HPDE6-E6E7 (cell line): ENCODE results near the gene NAT9.

Source experiments
- DNase-seq: peaks from one replicate; pipeline ENCODE4 v3.0.0; 2011; ENCODE audit warnings: missing footprints; ENCODE audit errors: extremely low spot score

NAT9 gene

DNA sequence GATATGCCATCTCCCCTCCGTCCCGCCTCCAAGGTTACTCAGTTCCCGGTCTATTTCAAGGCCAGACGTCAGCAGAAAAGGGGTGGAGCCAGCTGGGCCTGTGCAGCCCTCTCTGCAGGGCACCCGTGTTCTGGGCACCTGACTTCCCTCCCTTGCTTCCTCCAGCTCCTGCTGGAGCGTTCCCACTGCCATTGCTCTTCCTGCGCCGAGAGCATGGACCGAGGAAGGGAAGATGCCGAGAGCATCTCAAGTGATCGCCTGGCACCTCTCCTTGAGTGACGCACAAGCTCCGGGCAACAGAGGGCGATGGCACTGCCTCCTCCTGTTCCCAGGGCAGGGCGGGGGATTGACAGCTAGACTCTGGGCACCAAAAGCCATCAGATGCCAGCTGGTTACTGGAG is 29.4 kb upstream of the NAT9 start:
- DNase-seq: no peak

DNA sequence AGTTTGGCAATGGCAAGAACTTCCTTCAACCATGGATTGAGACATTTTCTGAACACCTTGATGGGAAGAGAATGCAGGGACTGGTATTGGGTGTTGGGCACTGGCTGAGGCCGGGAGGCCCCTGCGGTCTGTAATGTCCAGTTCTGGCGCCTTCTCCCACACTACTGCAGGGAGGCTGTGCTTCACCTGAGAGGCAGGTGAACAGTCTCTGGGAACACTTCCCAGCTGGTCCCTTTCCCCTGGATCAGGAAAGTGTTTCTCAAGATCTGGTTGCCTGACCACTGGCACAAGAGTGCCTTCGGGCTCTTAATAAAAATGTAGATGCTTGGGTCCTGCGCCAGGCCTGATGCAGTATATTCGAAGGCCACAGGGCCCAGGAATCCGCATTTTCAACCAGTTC is 28.5 kb upstream of the NAT9 start:
- no peak for DNase-seq

DNA sequence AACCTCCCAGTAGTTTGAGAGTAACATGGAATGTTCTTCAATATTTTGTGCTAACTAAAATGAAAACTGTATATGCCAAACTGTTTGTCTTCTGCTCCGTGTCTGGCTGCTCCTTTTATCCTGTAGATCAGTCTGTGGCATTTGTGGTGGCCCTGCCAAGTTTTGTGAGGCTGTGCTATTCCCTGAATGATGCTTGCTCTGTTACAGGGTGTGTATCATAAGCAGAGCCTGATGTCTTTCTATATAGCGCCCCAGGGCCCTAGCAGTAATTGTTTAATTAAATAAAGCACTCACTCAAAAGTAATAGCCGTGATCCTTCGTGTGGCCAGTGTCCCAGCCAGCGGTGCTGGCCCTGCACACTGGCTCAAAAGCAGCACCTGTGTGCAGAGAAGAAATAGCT is 27.8 kb upstream of the NAT9 start:
- no peak for DNase-seq

DNA sequence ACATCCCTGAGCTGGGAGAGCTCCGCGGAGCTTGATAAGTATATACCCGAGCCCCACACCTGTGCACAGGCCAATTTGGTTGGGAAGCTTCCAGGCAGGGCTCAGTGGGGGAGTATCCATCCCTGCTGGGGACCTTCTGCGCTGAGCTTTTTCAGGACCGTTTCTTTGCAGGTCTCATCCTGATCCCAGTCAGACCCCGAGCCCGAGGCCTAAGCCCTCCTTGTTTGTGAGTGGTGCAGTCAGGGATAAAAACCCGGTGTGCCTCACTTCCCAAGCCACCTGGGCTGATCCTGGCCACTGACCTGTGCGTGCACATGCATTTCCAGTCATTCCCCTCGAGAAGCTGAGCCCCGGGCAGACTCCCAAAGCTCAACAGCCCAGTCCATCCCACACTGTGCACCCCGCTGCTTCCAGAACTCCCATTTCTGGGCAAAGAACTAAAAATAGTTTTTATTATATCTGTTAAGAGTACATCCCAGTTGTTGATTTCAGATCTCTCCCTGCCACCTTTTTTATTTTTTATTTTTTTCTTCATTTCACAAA is 27.3 kb upstream of the NAT9 start:
- no peak for DNase-seq

DNA sequence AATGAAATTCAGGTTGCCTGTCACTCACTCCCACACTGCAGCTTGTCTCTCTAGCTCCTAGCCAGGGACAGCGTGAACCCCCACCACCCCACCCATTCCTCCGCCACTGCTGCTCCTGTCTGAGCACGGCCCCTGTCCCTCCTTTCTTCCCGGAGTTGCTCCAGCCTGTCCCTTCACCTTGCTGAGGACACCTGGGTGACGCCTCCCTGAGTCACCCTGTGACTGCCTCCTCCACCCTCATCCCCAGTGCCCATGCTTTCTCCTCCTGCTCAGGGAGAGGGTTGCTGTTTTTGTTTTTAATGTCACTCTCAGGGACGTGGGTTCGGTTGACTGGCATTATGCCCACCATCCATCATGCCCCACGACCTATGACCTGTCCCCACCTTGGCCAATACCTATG is 25.8 kb upstream of the NAT9 start:
- peak; percentile 40 for DNase-seq

DNA sequence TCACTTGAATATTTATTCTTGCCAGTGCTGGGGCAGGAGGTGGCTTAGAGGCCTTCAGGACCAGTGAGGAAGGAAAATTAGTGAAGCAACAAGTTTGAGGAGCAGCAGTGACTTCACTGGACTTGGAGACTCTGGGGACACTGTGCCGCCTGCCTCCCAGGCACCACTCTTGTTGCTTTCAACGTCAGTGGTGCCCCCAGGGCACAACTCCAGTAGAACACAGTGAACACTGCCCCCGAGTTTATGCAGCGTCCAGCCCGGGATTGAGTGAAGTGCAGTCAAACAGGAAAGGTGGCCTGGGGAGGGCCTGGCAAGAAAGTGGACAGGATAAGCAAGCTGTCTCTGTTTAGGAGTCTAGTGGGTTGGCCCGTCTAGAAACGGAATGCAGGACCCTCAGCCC is 24.4 kb upstream of the NAT9 start:
- no peak for DNase-seq

DNA sequence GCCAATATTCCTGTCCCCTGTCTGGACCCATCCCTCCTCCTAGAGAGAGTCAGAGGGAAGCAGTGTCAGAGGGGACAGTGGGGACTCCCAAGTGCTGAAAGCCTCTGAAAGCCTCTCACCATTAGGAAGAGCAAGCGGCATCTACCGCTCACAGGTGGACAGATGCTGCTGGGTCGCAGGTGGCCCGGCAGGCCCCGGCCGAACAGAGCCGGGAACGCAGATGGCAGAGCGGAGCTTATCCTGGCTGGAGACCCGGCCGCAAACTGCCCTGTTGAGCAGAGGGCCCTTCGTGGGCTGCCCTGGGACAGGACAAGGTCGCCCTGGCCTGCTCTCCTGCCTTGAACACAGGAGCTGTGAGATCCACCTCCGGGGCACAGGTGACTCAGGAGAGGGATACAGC is 23.0 kb upstream of the NAT9 start:
- DNase-seq: no peak

DNA sequence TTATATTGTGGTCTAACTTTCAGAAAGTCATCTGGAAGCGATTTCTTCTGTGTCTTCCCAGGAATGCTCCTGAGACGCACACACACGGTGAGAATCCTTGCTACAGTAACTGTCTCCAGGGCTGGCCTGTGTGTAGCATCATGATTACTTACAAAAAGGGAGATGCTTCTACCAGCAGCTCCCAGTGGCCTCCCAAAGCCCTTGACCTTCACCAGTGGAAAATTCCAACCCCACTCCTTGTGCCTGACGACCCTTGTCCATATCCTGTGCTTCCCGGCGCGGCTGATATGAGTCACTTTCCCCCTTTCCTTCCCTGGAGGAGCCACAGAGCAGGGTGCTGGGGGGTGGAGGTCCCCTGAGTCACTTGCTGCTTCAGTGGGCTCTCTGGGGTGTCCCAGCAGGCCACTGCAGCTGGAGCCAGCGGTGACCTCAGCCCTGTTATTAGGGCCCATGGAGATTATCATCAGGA is 22.1 kb upstream of the NAT9 start:
- no peak for DNase-seq

DNA sequence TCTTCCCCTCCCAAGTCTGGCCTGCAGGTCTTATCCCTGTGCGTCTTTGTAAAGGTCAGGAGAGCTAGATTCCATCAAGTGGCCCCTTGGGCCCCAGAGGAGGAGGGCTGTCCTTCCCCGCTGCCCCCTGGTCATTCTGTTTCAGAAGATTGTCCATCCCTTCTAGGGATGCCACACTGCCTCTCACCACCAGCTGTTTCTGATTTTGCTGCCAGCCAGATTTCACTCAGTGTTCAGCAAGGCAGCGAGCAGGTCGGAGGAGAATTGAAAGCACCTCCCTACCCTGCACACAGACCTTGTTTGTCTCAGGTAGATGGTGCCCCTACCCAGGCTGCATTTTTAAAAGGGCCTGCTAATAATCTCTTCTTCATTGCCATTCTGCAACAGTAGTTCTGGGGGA is 21.7 kb upstream of the NAT9 start:
- no peak for DNase-seq

DNA sequence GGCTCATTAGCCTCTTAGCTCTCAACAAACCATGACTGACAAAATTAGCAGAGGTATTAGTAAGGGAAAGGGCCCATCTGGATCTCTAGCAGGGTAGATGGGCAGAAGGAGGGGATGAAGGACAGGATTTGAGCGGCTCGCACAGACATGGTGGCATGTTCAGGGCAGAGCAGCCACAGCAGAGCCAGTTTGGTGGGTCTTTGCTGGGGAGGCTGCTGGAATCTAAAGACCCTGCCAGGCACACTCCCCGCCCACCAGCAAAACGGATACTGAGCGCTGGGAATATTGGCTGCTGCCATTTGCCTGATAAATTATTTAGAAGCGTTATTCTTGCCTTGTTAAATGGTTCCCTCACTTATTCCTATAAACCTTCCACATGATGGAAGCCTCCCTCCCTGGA is 20.7 kb upstream of the NAT9 start:
- no peak for DNase-seq

DNA sequence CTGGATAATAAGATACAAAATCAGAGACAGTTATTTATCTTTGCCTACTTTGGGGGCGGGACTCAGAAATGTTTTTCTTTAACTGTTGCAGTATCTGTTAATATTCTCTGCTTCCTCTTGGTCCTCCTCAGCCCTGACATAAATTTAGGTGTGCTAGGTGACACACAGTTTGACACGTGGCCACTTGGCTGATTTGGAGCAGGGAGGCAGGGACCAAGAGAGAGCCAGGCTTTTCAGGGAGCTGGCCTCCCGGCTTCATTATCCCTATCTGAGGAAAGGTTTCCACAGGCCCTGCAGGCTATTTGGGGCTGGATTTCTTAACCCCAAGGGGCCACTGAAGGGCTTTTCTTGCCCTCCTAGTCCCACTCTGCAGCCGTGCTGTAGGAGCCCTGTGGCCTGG is 20.1 kb upstream of the NAT9 start:
- DNase-seq: no peak

DNA sequence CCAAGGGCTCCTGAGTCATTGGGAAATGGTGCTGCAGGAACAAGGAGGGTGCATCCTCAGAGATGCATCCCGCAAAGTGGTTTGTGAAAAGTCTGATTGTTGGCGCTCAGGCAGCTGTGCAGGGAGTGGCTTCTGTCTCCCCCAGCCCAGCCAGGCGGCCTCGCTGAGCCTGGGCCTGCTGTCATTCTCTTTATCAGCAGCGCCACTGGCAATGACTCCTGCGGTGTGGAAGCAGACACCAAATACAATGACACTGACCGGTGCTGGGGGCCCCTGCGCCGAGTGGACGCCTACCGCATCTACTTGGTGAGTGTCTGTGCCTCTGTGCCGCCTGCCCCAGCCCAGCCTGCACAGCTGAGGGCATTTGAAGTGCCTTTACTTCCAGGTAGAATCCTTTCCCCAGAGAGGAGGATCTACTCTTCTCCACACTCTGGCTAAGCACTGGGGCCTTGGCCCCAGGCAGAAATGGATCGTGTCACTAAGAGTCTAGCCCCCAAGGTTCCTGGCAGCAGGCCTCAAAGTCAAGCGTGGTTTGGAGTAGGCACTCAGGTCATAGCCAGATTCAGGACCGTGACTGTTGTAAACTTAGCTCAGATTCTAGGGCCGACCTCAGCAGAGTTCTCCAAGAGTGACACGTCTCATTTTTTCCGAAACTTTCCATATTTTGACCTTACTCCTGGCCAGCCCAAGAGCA is 19.3 kb upstream of the NAT9 start:
- no peak for DNase-seq

DNA sequence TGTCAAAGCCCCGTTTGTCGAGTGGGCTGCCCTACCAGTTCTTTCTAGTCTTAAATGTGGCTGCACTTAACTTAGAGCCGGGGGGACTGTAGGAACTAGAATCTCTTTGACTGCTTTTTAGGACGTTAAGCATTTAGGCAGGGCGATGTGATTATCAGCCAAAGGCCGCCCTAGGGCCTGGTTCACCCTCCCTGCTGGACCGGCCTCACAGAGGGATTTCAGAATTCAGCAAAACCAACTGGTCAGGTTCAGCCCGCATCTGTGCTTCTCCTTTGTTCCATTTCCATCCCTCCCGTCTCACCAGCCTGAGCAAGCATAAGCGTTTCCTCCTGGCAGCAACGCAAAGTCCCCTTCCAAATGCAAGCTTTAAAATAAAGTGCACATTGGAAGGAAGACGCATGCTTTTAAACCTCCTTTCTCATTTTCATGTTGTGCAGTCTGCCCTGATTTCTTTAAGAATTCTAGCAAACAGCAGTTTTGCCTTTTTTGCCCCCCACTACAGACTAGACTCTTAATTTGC is 16.5 kb upstream of the NAT9 start:
- DNase-seq: no peak

DNA sequence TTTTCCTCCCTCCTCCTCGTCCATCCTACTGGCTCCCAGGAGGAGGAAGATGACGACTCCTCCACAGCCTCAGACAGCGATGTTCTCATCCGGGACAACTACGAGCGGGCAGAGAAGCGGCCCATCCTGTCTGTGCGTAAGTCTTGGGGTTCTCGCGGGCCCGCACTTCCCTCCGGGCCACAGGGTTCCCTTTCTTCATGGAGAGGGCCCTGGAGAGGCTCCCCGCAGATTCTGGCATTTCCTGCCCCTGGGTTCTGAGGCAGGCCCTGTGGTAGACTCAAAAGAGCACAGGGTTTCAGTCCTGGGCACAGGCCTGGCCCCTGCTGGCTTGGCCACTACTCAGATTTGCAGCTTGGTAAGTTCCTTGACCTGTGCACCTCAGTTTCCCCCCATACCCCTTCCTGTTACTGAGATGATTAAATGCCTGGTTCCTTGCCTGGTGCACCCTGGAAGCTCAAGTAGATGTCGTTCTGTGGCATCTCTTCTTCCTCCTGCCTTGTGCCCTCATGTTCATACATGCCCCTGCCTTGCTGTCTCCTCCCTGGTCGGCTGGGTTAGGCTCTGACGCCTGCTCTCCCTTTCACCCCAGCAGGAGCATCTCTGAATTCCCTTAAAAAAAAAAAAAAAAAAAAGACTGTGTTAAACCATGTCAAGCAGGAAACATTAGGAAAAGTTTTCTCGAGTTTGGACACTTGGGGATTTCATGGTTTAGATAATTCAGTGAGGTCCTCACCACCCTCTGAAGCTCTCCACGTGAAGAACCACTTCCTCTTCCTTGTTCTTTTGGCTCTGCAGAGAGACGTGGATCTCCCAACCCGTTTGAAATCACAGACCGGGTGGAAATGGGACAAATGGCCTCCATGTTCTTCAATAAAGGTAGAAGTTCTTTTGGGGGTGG is 14.3 kb upstream of the NAT9 start:
- no peak for DNase-seq

DNA sequence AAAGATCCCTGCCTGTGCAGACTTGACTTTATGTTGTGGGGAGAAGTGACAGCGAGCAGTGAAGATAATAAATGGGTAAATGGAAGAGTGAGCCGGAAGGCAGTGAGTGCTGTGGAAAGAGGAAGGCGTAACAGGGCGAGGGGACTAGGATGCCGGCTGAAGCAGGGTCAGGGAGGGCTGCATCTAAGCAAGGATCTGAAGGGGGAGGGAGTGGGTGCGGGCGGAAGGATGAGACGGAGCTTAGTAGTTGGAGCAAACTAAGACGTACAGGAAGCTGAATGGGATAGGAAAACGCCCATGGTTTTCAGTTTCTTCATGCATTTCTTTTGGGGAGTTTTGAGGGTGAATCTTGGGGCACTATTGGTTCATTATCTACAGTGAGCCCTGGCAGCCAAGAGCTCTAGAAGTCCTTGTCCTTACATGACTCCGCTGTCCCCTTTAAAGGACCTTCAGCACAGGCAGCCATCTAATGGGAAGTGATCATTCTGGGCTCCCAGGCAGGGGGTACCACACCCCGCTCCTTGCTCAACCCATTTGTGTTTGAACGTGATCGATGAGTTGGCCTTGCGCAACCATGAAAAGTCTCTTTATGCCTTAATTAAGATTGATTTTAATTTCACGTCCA is 10.4 kb upstream of the NAT9 start:
- no peak for DNase-seq

DNA sequence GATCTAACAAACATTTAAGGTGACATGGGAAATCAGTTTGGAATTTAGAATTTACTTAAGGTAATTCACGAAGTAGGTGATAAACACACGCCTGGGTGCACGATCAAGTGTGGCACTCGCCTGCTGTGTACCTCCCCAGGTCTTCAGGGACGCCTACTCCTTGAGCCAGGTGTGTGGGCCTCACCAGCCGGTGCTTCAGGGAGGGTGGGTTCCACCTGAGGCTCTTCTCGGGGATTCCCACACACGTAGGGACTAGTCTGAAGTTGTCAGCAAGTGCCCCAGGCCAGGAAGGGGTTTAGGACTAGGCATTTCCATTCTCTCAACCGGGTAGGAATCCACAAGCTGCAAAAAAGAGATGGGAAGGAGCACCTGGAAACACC is 9.8 kb upstream of the NAT9 start:
- no peak for DNase-seq

DNA sequence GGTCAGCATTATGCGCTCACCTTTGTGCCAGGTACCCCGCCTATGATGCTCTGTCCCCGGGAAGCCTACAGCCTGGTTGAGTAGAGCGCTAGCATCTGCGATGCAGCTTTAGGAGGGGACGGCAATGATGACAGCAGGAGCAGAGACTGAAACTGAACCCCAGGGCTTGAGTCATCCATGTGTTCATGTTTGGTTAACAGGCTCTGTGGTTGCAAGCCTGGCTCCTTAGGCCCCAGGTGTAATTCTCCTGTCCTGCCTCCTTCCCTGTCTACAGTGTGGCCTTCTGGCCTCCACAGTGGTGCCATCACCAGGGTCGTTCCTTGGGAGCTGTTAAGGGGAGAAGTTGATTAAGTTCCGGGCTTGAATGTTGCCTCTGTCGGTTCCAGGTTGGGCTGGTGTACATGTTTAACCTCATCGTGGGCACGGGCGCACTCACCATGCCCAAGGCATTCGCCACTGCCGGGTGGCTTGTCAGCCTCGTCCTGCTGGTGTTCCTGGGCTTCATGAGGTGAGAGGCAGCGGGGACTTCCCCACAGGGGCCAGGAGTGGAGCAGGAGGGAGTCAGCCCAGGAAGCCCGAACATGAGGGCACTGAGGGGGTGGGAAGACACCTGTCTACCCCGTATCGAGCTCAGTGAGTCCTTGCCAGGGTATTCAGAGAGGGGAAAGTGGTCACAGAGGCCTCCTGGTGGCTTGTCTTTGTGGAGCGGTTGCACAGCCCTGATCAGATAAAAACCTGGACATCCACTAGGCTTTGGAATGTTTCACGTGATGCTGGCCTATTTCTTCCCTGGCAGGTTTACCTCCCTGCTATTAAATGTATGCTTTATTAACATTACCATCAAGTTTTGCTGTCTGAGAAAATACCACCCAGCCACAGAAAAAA is 9.2 kb upstream of the NAT9 start:
- no peak for DNase-seq

DNA sequence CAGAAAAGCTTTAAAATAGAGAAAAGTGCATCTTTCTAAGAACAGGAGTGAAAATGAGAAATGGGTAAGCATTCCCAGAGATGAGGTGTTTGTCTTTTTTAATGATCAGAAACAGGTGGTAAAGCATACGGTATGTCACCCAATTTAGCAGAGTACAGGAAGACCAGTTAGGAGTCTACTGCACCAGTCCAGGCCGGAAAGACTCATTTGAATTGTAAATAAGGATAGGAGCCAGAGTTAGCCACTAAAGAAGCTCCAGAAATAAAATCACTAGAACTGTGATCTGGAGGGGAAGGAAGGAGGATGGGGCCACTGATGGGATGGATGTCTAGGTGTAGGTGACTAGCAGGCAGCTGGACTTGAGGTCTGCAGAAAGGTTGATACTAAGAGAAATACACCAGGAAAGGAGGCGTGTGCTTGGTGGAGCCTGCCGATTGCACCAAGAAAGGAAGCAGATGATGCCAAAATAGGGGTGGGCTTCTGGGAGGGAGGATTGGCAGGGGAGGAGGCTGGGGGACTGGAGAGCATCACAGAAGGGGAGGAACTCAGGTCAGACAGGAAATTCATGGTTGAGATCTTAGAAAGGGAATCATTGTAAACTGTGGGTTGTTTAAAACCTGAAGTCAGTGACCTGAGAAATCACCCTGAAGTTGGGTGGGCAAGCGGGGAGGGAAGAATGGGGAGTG is 8.1 kb upstream of the NAT9 start:
- DNase-seq: no peak

DNA sequence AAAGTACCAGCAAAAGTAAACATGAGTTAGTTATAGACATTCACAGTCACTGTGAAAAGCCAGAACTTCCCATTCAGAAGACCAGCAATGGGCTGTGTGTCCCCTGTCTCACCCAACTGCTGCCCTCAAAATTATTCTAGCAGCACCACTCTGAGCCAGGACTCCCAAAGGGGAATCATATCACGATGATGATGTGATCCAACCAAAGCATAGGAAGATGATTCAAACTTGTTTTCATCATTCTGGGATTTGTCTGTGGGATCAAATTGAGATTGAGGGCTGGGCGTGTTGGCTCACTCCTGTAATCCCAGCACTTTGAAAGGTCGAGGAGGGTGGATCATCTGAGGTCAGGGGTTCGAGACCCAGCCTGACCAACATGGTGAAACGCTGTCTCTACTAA is 6.4 kb upstream of the NAT9 start:
- no peak for DNase-seq

DNA sequence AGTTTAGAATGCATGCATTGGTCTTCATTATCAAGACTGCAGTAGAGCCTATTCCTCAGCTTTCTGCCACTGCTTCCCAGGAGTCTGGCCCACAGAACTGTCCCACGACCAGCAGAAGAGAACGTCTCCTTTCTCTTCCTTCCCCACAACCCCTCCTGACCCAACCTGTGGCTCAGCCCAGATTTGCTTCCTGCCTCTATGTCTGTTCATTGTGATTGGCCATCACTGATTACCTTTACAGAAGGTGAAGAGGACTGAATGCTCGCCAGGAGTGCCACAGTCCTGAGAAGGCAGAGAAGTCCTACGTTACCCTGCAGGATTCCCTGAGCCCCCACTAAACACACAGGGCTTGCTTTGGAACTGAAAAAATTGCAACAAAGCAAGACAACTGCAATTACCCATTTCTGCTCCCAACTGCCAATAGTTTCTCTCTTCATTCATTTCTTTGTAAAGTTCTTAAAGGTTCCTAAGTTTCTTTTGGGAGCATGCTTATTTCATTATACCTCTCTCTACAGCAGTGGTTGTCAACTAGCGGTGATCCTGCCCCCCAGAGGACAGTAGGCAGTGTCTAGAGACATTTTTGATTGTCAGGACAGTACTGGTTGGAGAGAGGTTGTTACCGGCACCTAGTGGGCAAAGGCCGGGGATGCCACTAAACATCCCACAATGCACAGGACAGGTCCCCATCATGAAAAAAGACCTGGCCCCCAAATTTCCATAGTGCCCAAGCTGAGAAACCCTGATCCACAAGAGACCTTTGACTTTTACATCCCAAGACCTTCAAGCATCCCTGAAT is 4.5 kb upstream of the NAT9 start:
- DNase-seq: peak; percentile 46
